ENCODE results near the gene SYT8.

SYT8 gene

DNA sequence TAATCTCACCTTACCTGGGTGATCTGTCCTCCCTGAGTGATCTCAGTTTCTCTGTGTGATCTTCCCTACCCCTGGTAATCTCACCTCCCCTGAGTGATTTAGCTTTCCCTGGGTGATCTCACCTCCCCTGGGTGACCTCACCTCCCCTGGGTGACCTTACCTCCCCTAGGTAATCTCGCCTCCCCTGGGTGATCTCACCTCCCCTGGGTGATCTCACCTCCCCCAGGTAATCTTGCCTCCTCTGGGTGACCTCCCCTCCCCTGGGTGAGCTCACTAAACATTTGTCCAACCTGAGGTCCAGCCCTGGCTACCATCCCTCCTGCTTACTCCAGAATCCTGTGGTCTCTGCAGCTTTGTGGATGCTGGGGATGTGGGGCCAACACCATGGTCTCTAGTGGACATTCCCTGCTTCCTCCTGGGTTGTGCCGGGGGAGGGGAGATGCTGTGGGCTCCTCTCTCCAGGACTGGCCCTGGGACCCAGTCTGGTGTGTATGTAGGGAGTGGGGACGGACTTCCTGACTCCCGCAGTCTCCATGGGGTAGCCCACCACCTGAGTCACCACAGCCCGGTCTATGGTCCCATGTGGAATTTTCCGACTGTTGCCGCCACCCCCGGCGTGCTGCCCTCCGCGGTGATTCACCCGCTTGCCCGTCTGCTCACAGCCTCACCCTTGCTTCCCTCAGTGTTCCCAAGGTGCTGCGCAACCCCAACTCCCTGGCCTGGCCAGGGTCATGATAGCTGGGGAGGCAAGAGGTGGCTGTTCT, 28.0 kb downstream of the SYT8 start:
- H3K27ac ChIP-seq (replicated peaks), result no peak overlapping the region

DNA sequence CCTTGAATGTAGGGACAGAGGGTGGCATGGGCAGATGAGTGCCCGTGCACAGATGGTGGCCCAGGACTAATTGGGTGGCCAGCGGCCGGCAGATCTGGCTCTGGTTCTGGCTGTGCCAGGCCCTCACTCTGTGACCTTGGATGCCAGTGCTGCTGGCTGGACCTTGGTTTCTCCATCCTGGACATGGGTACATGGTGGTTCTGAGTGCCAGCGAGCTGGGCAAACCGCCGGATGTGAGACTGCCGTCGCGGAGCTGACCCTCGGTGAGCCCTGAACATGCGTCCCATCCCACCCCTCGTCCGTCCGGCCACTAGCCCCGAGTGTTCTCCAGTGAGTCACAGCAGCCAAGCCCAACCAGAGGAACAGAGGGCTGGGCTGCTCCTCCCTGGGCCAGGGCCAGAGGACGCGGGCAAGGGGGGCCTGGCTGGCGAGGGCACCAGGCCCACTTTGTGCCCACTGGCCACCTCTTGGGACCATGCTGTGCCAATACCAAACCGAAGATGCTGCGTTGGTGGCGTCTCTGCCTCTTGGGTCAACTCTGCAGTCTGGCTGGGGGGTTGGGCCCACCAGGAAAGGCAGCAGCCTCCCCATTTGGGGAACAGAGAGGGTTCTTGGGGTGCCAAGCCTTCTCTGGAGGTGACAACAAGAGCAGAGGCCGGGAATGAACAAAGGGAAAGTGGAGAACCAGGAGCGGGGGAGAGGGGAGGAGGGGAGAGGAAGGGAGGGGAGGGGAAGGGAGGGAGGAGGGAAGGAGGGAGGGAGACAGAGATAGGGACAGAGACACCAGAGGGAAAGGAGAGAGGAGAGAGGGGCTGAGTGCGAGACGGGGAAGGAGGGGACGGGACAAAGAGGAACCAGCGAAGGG, 28.8 kb downstream of the SYT8 start:
- no peak for DNase-seq (ENCODE audit: low read depth in 1 of 2, low spot score in 1 of 2)
- no peak overlapping the region for H3K4me3 ChIP-seq (replicated peaks; ENCODE audit: insufficient read depth, low read length)
- no peaks in the 10 kb centered on the region for H3K27me3 ChIP-seq (ENCODE audit: insufficient read depth, poor library complexity, severe bottlenecking)
- H3K27ac ChIP-seq (replicated peaks), result no peak overlapping the region
- TF ChIP-seq GABPA (IDR thresholded peaks at IDR 0.05; ENCODE audit: low read depth) (no peak), POLR2AphosphoS5 (IDR thresholded peaks at IDR 0.05; ENCODE audit: low read depth) (0 out of 2 replicates have a peak, but pooled peaks have one; percentile 12)

More for the DNA sequence above, 28.0 kb downstream of the SYT8 start:
- DNase-seq (ENCODE audit: low read depth in 1 of 2, low spot score in 1 of 2), result no peak
- TF ChIP-seq POLR2AphosphoS5 (IDR thresholded peaks at IDR 0.05; ENCODE audit: low read depth), result no peak
- TF ChIP-seq, protein P1, sequence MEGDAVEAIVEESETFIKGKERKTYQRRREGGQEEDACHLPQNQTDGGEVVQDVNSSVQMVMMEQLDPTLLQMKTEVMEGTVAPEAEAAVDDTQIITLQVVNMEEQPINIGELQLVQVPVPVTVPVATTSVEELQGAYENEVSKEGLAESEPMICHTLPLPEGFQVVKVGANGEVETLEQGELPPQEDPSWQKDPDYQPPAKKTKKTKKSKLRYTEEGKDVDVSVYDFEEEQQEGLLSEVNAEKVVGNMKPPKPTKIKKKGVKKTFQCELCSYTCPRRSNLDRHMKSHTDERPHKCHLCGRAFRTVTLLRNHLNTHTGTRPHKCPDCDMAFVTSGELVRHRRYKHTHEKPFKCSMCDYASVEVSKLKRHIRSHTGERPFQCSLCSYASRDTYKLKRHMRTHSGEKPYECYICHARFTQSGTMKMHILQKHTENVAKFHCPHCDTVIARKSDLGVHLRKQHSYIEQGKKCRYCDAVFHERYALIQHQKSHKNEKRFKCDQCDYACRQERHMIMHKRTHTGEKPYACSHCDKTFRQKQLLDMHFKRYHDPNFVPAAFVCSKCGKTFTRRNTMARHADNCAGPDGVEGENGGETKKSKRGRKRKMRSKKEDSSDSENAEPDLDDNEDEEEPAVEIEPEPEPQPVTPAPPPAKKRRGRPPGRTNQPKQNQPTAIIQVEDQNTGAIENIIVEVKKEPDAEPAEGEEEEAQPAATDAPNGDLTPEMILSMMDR (IDR thresholded peaks at IDR 0.05; ENCODE audit: insufficient read depth, low read length), result no peak
- Histone ChIP-seq H3K27me3 (ENCODE audit: insufficient read depth, poor library complexity, severe bottlenecking) (no peaks in the 10 kb centered on the region), H3K4me3 (replicated peaks; ENCODE audit: insufficient read depth, low read length) (no peak overlapping the region)

DNA sequence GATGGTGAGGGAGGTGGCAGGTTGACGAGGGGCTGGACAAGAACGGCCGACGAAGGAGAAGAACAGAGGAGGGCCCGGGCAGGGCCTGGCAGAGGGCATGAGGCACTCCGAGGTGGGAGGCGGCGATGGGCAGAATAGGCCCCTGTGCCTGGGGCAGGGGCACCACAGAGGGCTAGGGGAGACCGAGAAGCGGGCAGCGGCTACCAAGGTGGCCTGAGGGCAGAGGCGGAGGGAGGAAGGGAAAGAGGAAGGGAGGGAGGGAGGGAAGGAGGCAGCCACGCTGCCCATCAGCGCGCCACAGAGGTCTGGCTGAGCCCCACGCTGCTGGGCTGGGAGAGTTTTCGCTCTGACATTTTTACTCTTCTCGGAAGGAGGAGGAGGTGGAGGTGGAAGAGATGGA, 29.4 kb downstream of the SYT8 start:
- Histone ChIP-seq H3K27ac (replicated peaks) (no peak overlapping the region), H3K4me3 (replicated peaks; ENCODE audit: insufficient read depth, low read length) (no peak overlapping the region), H3K27me3 (ENCODE audit: insufficient read depth, poor library complexity, severe bottlenecking) (no peaks in the 10 kb centered on the region)
- TF ChIP-seq, protein P1 (IDR thresholded peaks at IDR 0.05; ENCODE audit: insufficient read depth, low read length), result no peak
- TF ChIP-seq POLR2AphosphoS5 (IDR thresholded peaks at IDR 0.05; ENCODE audit: low read depth) (no peak), GABPA (IDR thresholded peaks at IDR 0.05; ENCODE audit: low read depth) (no peak), REST (IDR thresholded peaks at IDR 0.05; ENCODE audit: insufficient replicate concordance, low read depth) (no peak), SPI1 (IDR thresholded peaks at IDR 0.05; ENCODE audit: borderline replicate concordance, low read depth) (no peak)
- DNase-seq (ENCODE audit: low read depth in 1 of 2, low spot score in 1 of 2), result no peak

GRCh38 chr11:1864831-1865665, 30.3 kb downstream of the SYT8 start:
- DNase-seq (ENCODE audit: low read depth in 1 of 2, low spot score in 1 of 2), result no peak
- Histone ChIP-seq H3K27ac (replicated peaks) (no peak overlapping the region), H3K4me3 (replicated peaks; ENCODE audit: insufficient read depth, low read length) (no peak overlapping the region), H3K27me3 (ENCODE audit: insufficient read depth, poor library complexity, severe bottlenecking) (no peaks in the 10 kb centered on the region)
- 0 out of 2 replicates have a peak, but pooled peaks have one; percentile 22 for TF ChIP-seq POLR2AphosphoS5 (IDR thresholded peaks at IDR 0.05; ENCODE audit: low read depth)
- no peak for TF ChIP-seq REST (IDR thresholded peaks at IDR 0.05; ENCODE audit: insufficient replicate concordance, low read depth)

Data from HL-60 (cell line).